Calu3 (cell line): ENCODE measurements around the gene PPP6R1. TPM values are rescaled to one million over a fixed set of nuclear protein-coding genes. Genes with fewer than 3 reads are reported as not detected.

Source experiments
- BruUV-seq: library from RNA; stranded (reverse); fragments of 400-500 nt; replicated peaks from 2 replicates; lab custom pipeline; 2021; lab: Mats Ljungman, UMichigan
- CTCF ChIA-PET: fragments of 300-600 bp; sonication (Branson Sonifier 250); formaldehyde crosslinking; loops from one replicate; lab custom pipeline; 2022; ENCODE audit warnings: antibody characterized with exemption; lab: Charles Lee
- DNase-seq: peaks from one replicate; pipeline ENCODE4 v3.0.0; 2022
- H3K27ac Mint-ChIP-seq: one replicate; pipeline ENCODE4 v1.8.0; 2022; ENCODE audit warnings: mixed read lengths; ENCODE audit not compliant: unreplicated experiment
- H3K27me3 Mint-ChIP-seq: one replicate; pipeline ENCODE4 v1.8.0; 2022; ENCODE audit warnings: mixed read lengths; ENCODE audit not compliant: unreplicated experiment
- H3K36me3 Mint-ChIP-seq: one replicate; pipeline ENCODE4 v1.8.0; 2022; ENCODE audit warnings: mild to moderate bottlenecking, moderate library complexity, mixed read lengths; ENCODE audit not compliant: insufficient read depth, unreplicated experiment
- H3K4me1 Mint-ChIP-seq: one replicate; pipeline ENCODE4 v1.8.0; 2022; ENCODE audit warnings: mild to moderate bottlenecking, low read depth, mixed read lengths; ENCODE audit not compliant: unreplicated experiment
- H3K4me3 Mint-ChIP-seq: one replicate; pipeline ENCODE4 v1.8.0; 2022; ENCODE audit warnings: mild to moderate bottlenecking, low read depth, moderate library complexity, mixed read lengths; ENCODE audit not compliant: unreplicated experiment
- H3K9me3 Mint-ChIP-seq: one replicate; pipeline ENCODE4 v1.8.0; 2022; ENCODE audit warnings: low read depth, mixed read lengths; ENCODE audit not compliant: unreplicated experiment
- intact Hi-C: fragments of 100-400 bp; cut with micrococcal nuclease; formaldehyde crosslinking; loops from one replicate; pipeline ENCODE4 v1.10.0; 2022; ENCODE audit not compliant: unreplicated experiment
- total RNA-seq: library from RNA; stranded (reverse); gene quantifications from 2 replicates; pipeline ENCODE4 v1.2.3, GENCODE V29; 2022
- TF ChIP-seq, protein P1 (sequence below): fragments of 200-600 bp; IDR thresholded peaks from one replicate; pipeline ENCODE4 v1.8.0; 2022; ENCODE audit warnings: antibody characterized with exemption; ENCODE audit not compliant: unreplicated experiment

The PPP6R1 gene
- total RNA-seq, 1 experiment from 2014 or later = 126 TPM

DNA sequence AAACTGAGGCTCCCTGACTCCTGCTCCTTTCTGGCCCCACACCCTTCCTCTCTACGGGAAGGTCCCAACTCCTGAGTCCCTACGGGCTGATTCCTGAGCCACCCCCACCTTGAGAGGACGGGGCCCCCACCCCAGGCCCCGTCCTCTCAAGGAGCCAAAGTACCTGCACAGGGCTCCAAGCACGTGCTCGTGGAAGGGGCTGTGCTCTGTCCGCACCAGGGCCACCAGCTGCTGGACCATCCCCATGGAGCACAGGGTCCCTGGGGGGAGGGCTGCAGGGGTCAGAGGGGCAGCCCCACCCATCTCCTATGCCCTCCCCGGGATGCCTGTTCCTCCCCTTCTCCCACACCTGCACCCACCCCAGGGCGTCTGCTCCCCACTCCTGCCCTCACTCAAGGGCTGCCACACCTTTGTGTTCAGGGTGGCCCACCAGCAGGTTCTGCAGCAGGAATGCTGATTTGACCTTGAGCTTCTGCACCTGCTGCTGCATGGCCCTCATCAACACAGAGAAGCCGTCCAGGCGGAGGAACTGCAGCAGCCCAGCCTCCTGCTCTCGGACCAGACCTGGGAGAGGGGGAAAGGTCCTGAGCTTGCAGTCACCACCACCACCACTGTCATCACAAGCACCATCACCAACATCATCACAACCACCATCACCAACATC lies 7.0 kb upstream of the PPP6R1 start:
- DNase-seq = no peak
- intact Hi-C loops = no loop called here
- Mint-ChIP-seq H3K27me3 (no peaks in the 10 kb centered on the region), H3K36me3 (peaks cover 22% of the 10 kb centered on the region), H3K4me1 (no peaks in the 10 kb centered on the region), H3K27ac (peak overlapping the region; percentile 7), H3K9me3 (peaks cover 7% of the 10 kb centered on the region), H3K4me3 (no peak overlapping the region)
- TF ChIP-seq, protein P1, sequence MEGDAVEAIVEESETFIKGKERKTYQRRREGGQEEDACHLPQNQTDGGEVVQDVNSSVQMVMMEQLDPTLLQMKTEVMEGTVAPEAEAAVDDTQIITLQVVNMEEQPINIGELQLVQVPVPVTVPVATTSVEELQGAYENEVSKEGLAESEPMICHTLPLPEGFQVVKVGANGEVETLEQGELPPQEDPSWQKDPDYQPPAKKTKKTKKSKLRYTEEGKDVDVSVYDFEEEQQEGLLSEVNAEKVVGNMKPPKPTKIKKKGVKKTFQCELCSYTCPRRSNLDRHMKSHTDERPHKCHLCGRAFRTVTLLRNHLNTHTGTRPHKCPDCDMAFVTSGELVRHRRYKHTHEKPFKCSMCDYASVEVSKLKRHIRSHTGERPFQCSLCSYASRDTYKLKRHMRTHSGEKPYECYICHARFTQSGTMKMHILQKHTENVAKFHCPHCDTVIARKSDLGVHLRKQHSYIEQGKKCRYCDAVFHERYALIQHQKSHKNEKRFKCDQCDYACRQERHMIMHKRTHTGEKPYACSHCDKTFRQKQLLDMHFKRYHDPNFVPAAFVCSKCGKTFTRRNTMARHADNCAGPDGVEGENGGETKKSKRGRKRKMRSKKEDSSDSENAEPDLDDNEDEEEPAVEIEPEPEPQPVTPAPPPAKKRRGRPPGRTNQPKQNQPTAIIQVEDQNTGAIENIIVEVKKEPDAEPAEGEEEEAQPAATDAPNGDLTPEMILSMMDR = no peak
- no TSS peak for BruUV-seq
- CTCF ChIA-PET = no interaction called here

DNA sequence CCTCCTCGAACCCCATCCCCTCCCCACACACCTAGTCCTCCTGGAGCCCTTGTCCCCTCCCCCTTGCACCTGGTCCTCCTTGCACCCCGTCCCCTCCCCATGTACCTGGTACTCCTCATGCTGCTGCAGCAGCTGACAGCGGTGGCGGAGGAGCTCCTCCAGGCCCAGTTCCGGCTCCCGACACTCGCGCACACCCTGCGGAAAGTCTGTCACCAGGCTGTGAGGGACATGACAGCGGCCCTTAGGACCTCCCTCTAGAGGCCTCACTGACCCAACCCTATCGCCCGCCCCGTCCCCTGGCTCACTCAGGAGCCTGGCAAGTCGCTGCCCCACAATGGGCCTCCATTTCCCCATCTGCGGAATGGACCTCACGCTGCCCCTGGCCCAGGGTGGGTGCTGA lies 6.4 kb upstream of the PPP6R1 start:
- Mint-ChIP-seq H3K36me3 (peaks cover 17% of the 10 kb centered on the region), H3K27ac (no peak overlapping the region), H3K4me3 (no peak overlapping the region), H3K4me1 (no peaks in the 10 kb centered on the region), H3K27me3 (no peaks in the 10 kb centered on the region), H3K9me3 (peaks cover 7% of the 10 kb centered on the region)
- BruUV-seq = no TSS peak
- no peak for DNase-seq
- intact Hi-C loops = no loop called here
- TF ChIP-seq, protein P1 = no peak
- CTCF ChIA-PET = no interaction called here

DNA sequence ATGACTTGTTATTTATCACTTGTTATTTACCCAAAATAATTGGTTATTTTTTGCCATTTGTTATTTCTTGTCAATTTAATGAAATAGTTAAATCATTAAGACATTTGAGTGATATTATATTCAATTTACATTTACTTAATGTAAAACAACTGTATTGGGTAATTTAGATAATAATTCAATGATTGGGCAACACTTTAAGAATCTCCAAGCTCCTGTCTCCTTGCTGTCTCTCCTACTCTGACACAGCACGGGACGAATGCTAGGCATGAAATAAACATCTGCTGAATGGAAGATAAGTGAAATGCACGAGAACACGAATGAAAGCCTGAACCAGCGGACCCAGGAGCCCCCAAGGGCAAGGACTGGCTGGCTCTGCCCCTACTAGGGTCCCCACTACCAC lies 5.7 kb upstream of the PPP6R1 start:
- Mint-ChIP-seq H3K4me1 (no peaks in the 10 kb centered on the region), H3K9me3 (peaks cover 7% of the 10 kb centered on the region), H3K36me3 (peaks cover 17% of the 10 kb centered on the region), H3K4me3 (no peak overlapping the region), H3K27me3 (no peaks in the 10 kb centered on the region), H3K27ac (no peak overlapping the region)
- TF ChIP-seq, protein P1 = no peak
- intact Hi-C loops = no loop called here
- DNase-seq = no peak
- BruUV-seq = no TSS peak
- CTCF ChIA-PET = no interaction called here

DNA sequence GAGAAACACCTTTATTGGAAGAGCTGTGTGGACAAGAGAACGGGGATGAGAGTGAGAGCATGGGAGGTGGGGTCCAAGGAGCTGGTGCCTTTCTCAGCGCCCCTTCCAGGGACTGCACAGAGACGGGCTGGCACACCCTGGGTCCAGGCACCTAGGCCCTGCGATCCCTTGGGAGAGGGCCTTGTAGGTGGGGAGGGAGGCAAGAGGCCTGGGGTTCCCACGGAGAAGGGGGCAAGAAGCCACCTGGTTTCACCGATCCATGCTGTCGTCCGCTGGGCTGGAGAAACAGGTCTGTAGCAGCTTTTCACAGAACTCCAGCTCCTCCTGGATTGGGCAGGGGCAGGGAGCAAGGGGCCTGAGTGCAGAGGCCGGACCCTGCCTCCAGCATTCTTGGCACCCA lies 3.5 kb upstream of the PPP6R1 start:
- peaks cover 5% of the 10 kb centered on the region for H3K4me1 Mint-ChIP-seq
- H3K27ac Mint-ChIP-seq = no peak overlapping the region
- no TSS peak for BruUV-seq

More for the DNA sequence above, 3.5 kb upstream of the PPP6R1 start:
- CTCF ChIA-PET = interaction anchor here (0.5 kb wide), 1 partner anchor 56 kb away, joined by 3 read pairs; no protein-coding TSS in a partner anchor
- H3K4me3 Mint-ChIP-seq = no peak overlapping the region
- no peaks in the 10 kb centered on the region for H3K27me3 Mint-ChIP-seq
- peaks cover 38% of the 10 kb centered on the region for H3K36me3 Mint-ChIP-seq
- intact Hi-C loops = no loop called here
- DNase-seq = no peak
- TF ChIP-seq, protein P1 = no peak
- peaks cover 7% of the 10 kb centered on the region for H3K9me3 Mint-ChIP-seq
